OCI-LY3 (cell line): ENCODE results near the gene IL17RB.

Source experiments
- CTCF ChIP-seq: fragments of 200-600, 300-600 bp; sonication (generic); IDR thresholded peaks from 2 replicates; pipeline ENCODE4 v1.5.1; 2014; ENCODE audit warnings: antibody characterized with exemption, low read length, low read depth
- EZH2phosphoT487 ChIP-seq: fragments of 200-600 bp; shearing (Covaris generic); IDR thresholded peaks from 2 replicates; pipeline ENCODE4 v1.6.1; 2018; ENCODE audit warnings: antibody characterized with exemption, mixed run types, low read depth

GRCh38 chr3:53860196-53860595 lies 13.8 kb downstream of the IL17RB start:
- TF ChIP-seq CTCF (no peak), EZH2phosphoT487 (no peak)
